Naive B cell (primary cell): ENCODE measurements around the gene LCLAT1. TPM values are rescaled to one million over a fixed set of nuclear protein-coding genes. Genes with fewer than 3 reads are reported as not detected.
A peak's percentile ranks its signal among the peaks of the same experiment; 100 is the strongest.

Experiments
- ATAC-seq, 2 donors: fragments of 150-1000 bp; cut with Tn5 transposase; 2 replicates each; pipeline ENCODE4 v1.10.0; 2021; ENCODE audit warnings: low read depth in 2 of 2, mild to moderate bottlenecking in 2 of 2, moderate library complexity in 2 of 2
- DNase-seq: peaks from one replicate; pipeline ENCODE4 v3.0.0; 2022
- H3K27ac Mint-ChIP-seq, 6 donors: one replicate each; pipeline ENCODE4 v1.8.0; 2020 to 2022; ENCODE audit warnings: mild to moderate bottlenecking in 6 of 6, mixed read lengths in 6 of 6, moderate library complexity in 5 of 6, inconsistent platforms in 2 of 6
- H3K27me3 Mint-ChIP-seq, 3 donors: one replicate each; pipeline ENCODE4 v1.8.0; 2021 to 2022; ENCODE audit warnings: mixed read lengths in 3 of 3, mild to moderate bottlenecking in 1 of 3
- H3K36me3 Mint-ChIP-seq, 2 donors: one replicate each; pipeline ENCODE4 v1.8.0; 2020 to 2022; ENCODE audit warnings: mixed read lengths in 2 of 2, inconsistent platforms in 1 of 2, mild to moderate bottlenecking in 1 of 2
- H3K4me1 Mint-ChIP-seq, 3 donors: one replicate each; pipeline ENCODE4 v1.8.0; 2020 to 2022; ENCODE audit warnings: mixed read lengths in 3 of 3, inconsistent platforms in 1 of 3, mild to moderate bottlenecking in 1 of 3, moderate library complexity in 1 of 3
- H3K4me3 Mint-ChIP-seq, 8 donors: one replicate each; pipeline ENCODE4 v1.8.0; 2020 to 2022; ENCODE audit warnings: mild to moderate bottlenecking in 8 of 8, mixed read lengths in 8 of 8, moderate library complexity in 8 of 8, inconsistent platforms in 2 of 8
- H3K9me3 Mint-ChIP-seq, 7 donors: one replicate each; pipeline ENCODE4 v1.8.0; 2020 to 2022; ENCODE audit warnings: mixed read lengths in 7 of 7, mild to moderate bottlenecking in 5 of 7, inconsistent platforms in 2 of 7, moderate library complexity in 1 of 7
- polyA plus RNA-seq, 6 donors: library from polyadenylated mRNA; unstranded; fragments of 300-500 nt; fragmentation: Illumina TruSeq; gene quantifications; one replicate each; pipeline ENCODE4 v1.2.3, GENCODE V29; 2021; ENCODE audit warnings: low read depth in 6 of 6

The LCLAT1 gene
- polyA plus RNA-seq, 6 donors from 2014 or later, result 13.1 to 29.4 (median 19.4) TPM

DNA sequence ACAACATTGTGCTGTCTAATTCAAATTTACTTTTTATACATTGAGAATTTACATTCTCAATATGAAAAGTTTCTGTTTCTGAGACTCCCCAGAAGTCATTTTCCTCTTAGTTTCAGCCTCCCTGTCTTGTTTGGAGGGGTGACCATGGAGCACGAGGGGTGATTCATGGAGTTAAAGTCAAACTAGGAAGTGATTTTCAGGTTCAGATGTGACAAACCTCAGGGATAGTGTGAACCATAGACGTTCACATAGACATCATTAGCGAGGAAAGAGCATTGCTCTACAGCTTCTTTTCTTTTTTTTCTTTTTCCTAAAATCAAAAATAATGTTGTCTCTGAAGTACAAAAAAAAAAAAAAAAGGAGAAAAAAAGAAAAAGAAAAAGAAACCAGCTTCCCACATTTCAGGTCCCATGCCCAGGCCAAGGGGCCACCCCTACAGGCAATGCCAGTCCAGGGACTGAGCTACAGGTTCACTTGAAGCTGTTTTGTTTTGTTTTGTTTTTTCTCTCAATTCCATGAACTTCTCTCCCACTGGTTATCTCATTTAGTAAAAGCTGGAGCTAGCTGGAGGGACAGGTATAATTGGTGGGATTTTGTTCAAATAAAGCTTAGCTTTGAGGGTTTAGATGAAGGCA, 18.1 kb upstream of the LCLAT1 start:
- Mint-ChIP-seq H3K4me3 (no peak overlapping the region), H3K36me3 (peaks cover 0 to 8% of the 10 kb centered on the region in 2 donors), H3K27ac (peak overlapping the region in 1 of 6 donors; percentile 15), H3K4me1 (peaks cover 11 to 23% (median 12%) of the 10 kb centered on the region in 3 donors), H3K27me3 (no peaks in the 10 kb centered on the region), H3K9me3 (peaks cover 0 to 6% (median 0%) of the 10 kb centered on the region in 7 donors)
- DNase-seq (no peak), ATAC-seq (no peak)

- Mint-ChIP-seq H3K4me1 (peaks cover 18 to 39% (median 19%) of the 10 kb centered on the region in 3 donors), H3K27ac (no peak overlapping the region), H3K36me3 (no peaks in the 10 kb centered on the region), H3K27me3 (no peaks in the 10 kb centered on the region), H3K4me3 (no peak overlapping the region), H3K9me3 (no peaks in the 10 kb centered on the region)
- no peak for ATAC-seq
- DNase-seq, result no peak
Measured at GRCh38 chr2:30433541-30434299, 13.3 kb upstream of the LCLAT1 start.

- Mint-ChIP-seq H3K27ac (peak overlapping the region in 5 of 6 donors; percentile 20 to 89 (median 51)), H3K9me3 (no peaks in the 10 kb centered on the region), H3K27me3 (no peaks in the 10 kb centered on the region), H3K4me3 (peak overlapping the region in 1 of 8 donors; percentile 53), H3K36me3 (no peaks in the 10 kb centered on the region), H3K4me1 (peaks cover 18 to 47% (median 25%) of the 10 kb centered on the region in 3 donors)
- ATAC-seq, result no peak
- DNase-seq, result no peak
Measured at GRCh38 chr2:30434708-30435107, 12.3 kb upstream of the LCLAT1 start.

DNA sequence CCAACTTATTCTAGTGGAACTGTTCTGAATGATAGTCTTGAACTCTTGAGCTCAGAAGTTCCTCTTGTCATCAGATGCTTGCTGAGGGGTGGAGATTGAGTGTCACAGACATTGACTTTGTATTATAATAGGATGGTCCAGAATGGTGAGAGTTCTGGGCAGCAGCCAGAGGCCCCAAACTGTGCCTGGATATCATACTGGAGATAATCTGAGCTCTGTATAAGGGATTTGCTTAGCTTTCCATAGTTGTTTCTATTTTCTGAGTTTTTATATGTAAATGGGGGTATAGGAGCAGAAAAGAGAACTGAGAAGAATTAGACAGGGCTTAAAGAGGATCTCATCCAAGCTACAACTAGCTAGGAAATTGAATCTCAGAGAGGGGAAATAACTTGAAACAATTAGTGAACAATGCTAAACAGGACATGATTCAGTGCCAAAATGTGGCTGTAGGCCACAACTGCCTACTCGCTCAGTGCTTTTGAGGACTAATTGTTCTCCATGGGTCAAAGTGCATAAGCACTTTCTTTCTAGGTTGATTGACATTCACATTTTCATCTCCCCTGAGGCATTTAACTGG, 10.1 kb upstream of the LCLAT1 start:
- H3K27ac Mint-ChIP-seq, result peak overlapping the region; percentile 82 to 95 (median 92)
- no peaks in the 10 kb centered on the region for H3K9me3 Mint-ChIP-seq
- DNase-seq (peak; percentile 57), ATAC-seq (peak; percentile 87 to 88)
- peak overlapping the region in 6 of 8 donors; percentile 7 to 64 (median 53) for H3K4me3 Mint-ChIP-seq
- no peaks in the 10 kb centered on the region for H3K27me3 Mint-ChIP-seq
- peaks cover 25 to 53% (median 31%) of the 10 kb centered on the region in 3 donors for H3K4me1 Mint-ChIP-seq
- no peaks in the 10 kb centered on the region for H3K36me3 Mint-ChIP-seq

DNA sequence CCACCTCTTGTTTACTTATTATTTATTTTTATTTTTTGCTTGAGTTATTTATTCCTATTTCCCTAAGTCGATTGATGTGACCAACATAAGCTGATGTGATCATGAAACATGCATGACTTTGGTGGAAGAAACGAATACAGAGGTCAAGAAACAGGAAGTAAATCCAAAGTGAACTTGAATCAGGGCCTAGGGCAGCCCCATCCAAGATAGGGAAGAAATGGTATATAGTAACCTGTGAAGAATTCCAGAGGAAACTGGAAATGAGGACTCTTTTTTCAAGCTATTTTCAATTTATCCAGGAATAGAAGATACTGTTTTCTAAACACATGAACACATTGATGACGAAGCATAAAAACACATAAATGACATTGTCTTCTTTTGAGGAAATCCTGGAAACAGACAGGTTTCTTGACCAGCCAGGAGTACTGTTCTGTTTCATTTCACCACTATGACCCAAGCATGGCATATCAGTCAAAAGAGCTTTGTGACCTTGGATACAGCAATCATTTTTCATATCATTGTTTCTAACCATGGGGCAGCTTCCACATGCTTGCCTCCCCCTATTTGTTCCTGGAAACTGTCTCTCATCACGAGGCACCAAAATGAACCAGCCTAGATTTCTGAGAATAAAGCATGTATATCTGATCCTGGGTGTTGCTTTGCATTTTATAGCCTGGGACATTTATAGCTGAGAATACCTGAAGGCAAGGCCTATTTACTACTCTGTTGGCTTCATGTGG, 9.1 kb upstream of the LCLAT1 start:
- DNase-seq, result no peak
- ATAC-seq, result no peak
- no peaks in the 10 kb centered on the region for H3K27me3 Mint-ChIP-seq
- no peaks in the 10 kb centered on the region for H3K36me3 Mint-ChIP-seq
- peak overlapping the region in 5 of 6 donors; percentile 10 to 82 (median 55) for H3K27ac Mint-ChIP-seq
- H3K4me1 Mint-ChIP-seq, result peaks cover 25 to 53% (median 31%) of the 10 kb centered on the region in 3 donors
- H3K4me3 Mint-ChIP-seq, result peak overlapping the region in 1 of 8 donors; percentile 9
- no peaks in the 10 kb centered on the region for H3K9me3 Mint-ChIP-seq

GRCh38 chr2:30439296-30439695, 7.8 kb upstream of the LCLAT1 start:
- peak overlapping the region in 1 of 8 donors; percentile 40 for H3K4me3 Mint-ChIP-seq
- H3K27ac Mint-ChIP-seq, result peak overlapping the region in 4 of 6 donors; percentile 25 to 72 (median 34)
- H3K36me3 Mint-ChIP-seq, result no peaks in the 10 kb centered on the region
- peaks cover 25 to 53% (median 31%) of the 10 kb centered on the region in 3 donors for H3K4me1 Mint-ChIP-seq
- no peak for DNase-seq
- H3K27me3 Mint-ChIP-seq, result no peaks in the 10 kb centered on the region
- H3K9me3 Mint-ChIP-seq, result no peaks in the 10 kb centered on the region
- ATAC-seq, result no peak

- Mint-ChIP-seq H3K27me3 (no peaks in the 10 kb centered on the region), H3K4me3 (no peak overlapping the region), H3K4me1 (peaks cover 25 to 49% (median 26%) of the 10 kb centered on the region in 3 donors), H3K9me3 (no peaks in the 10 kb centered on the region), H3K36me3 (no peaks in the 10 kb centered on the region), H3K27ac (peak overlapping the region in 3 of 6 donors; percentile 25 to 72 (median 42))
- ATAC-seq (no peak), DNase-seq (no peak)
Measured at GRCh38 chr2:30439879-30440278, 7.2 kb upstream of the LCLAT1 start.

DNA sequence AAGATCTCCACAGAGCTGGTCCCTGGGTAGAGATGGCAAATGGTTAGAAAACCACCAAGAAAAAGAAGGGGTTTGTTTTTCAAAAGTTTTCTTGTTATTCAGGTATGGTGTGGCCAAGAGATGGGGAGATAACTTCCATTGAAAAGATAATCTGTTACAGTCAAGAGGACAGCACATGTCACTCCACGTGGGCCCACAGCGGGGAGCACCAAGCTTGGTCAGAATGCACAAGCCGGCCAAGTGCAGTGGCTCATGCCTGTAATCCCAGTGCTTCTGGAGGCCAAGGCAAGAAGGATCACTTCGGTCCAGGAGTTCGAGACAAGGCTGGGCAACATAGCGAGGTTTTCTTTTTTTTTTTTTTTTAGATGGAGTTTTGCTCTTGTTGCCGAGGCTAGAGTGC, 6.0 kb upstream of the LCLAT1 start:
- Mint-ChIP-seq H3K36me3 (no peaks in the 10 kb centered on the region), H3K27me3 (no peaks in the 10 kb centered on the region), H3K4me1 (peaks cover 25 to 38% (median 25%) of the 10 kb centered on the region in 3 donors), H3K27ac (no peak overlapping the region), H3K4me3 (no peak overlapping the region), H3K9me3 (no peaks in the 10 kb centered on the region)
- ATAC-seq (no peak), DNase-seq (no peak)

DNA sequence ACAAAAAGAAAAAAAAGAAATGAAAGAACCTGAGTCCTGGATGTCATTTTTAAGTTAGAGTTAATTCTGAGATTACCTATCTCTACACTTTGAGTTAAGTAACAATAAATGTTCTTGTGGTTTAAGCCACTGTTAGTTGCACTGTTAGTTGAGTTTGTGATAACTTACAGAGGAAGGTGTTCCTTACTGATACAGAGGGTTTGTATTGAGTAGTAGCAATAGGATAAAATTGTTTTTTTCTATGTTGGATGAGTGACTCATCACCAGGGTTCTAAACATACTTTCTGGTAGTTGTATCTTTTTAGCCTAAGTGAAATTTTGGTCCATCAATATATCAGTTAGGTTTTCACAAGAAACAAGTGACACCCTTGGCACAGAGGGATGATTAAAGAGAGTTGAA, 4.0 kb upstream of the LCLAT1 start:
- no peaks in the 10 kb centered on the region for H3K36me3 Mint-ChIP-seq
- H3K9me3 Mint-ChIP-seq, result no peaks in the 10 kb centered on the region
- ATAC-seq (no peak), DNase-seq (no peak)
- H3K27me3 Mint-ChIP-seq, result no peaks in the 10 kb centered on the region
- peak overlapping the region in 1 of 6 donors; percentile 81 for H3K27ac Mint-ChIP-seq
- peaks cover 18 to 33% (median 29%) of the 10 kb centered on the region in 3 donors for H3K4me1 Mint-ChIP-seq
- peak overlapping the region in 1 of 8 donors; percentile 68 for H3K4me3 Mint-ChIP-seq

DNA sequence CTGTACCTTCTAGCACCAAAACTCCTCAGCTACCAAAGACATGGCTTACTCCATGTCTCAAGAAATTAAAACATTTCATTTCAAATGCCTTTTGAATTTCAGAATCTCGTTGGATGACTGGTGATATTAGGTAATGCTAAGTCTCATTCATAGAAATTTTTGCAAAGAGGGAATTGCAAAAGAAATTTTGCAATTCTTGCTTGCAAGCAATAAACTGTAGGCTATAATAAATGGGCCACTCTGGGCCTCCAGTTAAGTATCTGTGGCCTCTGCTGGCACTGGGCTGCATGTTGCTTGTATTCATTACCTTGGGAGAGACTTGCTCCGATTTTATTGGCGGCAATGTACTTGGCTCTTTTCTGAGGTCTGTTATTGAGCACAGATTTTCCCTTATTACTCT, 2.8 kb upstream of the LCLAT1 start:
- Mint-ChIP-seq H3K9me3 (no peaks in the 10 kb centered on the region), H3K4me3 (peak overlapping the region in 1 of 8 donors; percentile 94), H3K27me3 (no peaks in the 10 kb centered on the region), H3K4me1 (peaks cover 24 to 37% (median 35%) of the 10 kb centered on the region in 3 donors), H3K27ac (no peak overlapping the region), H3K36me3 (no peaks in the 10 kb centered on the region)
- DNase-seq (no peak), ATAC-seq (no peak)

DNA sequence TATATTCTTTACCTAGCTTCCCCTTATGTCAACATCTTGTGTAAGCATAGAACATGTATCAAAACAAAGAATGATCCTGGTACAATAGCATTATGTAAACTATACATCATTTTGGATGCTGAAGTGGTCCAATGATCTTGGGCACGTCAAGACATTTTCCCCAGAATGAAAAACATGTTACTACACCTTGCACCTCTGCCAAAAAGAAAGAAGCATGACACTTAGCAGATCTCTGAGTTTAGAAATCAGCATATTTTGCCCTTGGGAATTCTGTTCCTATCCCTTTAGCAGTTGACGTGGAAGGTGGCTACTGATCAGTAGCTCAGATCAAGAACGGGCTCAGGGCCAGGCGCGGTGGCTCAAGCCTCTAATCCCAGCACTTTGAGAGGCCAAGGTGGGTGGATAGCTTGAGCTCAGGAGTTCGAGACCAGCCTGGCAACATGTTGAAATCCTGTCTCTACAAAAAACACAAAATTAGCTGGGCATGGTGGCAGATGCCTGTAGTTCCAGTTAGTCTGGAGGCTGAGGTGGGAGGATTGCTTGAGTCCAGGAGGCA, 1.7 kb upstream of the LCLAT1 start:
- Mint-ChIP-seq H3K27ac (no peak overlapping the region), H3K27me3 (no peaks in the 10 kb centered on the region), H3K4me1 (peaks cover 24 to 33% (median 28%) of the 10 kb centered on the region in 3 donors), H3K36me3 (no peaks in the 10 kb centered on the region), H3K9me3 (no peaks in the 10 kb centered on the region), H3K4me3 (peak overlapping the region in 3 of 8 donors; percentile 51 to 97 (median 94))
- no peak for DNase-seq
- no peak for ATAC-seq

- ATAC-seq (no peak), DNase-seq (no peak)
- Mint-ChIP-seq H3K4me3 (peak overlapping the region; percentile 93 to 99 (median 96)), H3K9me3 (no peaks in the 10 kb centered on the region), H3K4me1 (peaks cover 24 to 44% (median 29%) of the 10 kb centered on the region in 3 donors), H3K27me3 (no peaks in the 10 kb centered on the region), H3K27ac (peak overlapping the region; percentile 95 to 99 (median 98)), H3K36me3 (no peaks in the 10 kb centered on the region)
Measured at GRCh38 chr2:30446602-30447148, 371 bp upstream of the LCLAT1 start.
